Coronary artery (tissue), 2 donors: ENCODE results near the gene RPS2.
A peak's percentile ranks its signal among the peaks of the same experiment; 100 is the strongest.

Source experiments
- DNase-seq: peaks from one replicate; pipeline ENCODE4 v3.0.0-alpha.2; 2017; ENCODE audit warnings: low spot score
- H3K27ac ChIP-seq, 2 donors: fragments of 200-600 bp; sonication (generic); one replicate each; pipeline ENCODE4 v1.5.1; 2016 to 2019
- H3K4me3 ChIP-seq: fragments of 200-600 bp; sonication (generic); 2 replicates; pipeline ENCODE4 v1.5.1; 2016; ENCODE audit warnings: mild to moderate bottlenecking, moderate library complexity
- TF ChIP-seq, protein P1 (sequence below): fragments of 200-600 bp; sonication (generic); IDR thresholded peaks from one replicate; pipeline ENCODE4 v1.5.1; 2019; ENCODE audit warnings: antibody characterized with exemption

The RPS2 gene

DNA sequence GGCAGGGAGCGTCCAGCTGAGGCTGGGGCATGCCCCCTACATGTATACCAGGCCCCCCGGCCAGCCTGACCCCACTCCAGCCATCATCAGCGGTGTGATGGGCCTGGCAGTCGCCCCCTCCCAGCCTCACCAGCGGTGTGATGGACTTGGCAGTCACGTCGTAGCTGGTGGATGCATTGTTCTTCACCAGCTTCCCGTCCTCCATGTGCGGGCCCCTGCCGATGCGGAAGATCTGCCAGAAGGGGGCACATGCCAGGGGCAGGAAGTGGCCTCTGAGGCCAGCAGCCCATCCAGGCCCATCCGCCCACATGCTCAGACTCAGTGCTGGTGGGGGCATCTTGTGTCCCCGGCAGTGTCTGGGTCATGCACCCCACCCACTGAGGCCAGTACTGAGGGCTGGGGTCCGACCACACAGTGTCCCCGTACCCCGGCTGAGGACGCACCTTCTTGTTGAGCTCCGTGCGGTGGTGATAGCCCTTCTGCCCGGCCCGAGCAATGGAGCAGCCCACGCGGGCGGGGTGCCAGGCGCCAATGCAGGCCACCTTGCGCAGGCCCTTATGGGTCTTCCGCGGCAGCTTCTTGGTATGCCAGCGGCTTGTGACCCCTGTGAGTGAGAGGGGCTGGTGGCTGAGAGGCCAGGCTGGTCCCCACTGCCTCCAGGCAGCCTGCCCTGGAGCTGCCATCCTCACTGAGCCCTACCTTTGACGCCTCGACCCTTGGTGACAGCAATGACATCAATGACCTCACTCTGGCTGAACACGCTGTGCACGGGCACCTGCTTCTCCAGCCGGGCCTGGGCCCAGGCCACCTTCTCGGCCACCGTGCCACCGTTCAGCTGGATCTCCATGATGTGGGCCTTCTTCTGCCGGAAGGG is 17.9 kb downstream of the RPS2 start:
- TF ChIP-seq, protein P1, sequence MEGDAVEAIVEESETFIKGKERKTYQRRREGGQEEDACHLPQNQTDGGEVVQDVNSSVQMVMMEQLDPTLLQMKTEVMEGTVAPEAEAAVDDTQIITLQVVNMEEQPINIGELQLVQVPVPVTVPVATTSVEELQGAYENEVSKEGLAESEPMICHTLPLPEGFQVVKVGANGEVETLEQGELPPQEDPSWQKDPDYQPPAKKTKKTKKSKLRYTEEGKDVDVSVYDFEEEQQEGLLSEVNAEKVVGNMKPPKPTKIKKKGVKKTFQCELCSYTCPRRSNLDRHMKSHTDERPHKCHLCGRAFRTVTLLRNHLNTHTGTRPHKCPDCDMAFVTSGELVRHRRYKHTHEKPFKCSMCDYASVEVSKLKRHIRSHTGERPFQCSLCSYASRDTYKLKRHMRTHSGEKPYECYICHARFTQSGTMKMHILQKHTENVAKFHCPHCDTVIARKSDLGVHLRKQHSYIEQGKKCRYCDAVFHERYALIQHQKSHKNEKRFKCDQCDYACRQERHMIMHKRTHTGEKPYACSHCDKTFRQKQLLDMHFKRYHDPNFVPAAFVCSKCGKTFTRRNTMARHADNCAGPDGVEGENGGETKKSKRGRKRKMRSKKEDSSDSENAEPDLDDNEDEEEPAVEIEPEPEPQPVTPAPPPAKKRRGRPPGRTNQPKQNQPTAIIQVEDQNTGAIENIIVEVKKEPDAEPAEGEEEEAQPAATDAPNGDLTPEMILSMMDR: no peak
- no peak overlapping the region for H3K27ac ChIP-seq
- no peak for DNase-seq

DNA sequence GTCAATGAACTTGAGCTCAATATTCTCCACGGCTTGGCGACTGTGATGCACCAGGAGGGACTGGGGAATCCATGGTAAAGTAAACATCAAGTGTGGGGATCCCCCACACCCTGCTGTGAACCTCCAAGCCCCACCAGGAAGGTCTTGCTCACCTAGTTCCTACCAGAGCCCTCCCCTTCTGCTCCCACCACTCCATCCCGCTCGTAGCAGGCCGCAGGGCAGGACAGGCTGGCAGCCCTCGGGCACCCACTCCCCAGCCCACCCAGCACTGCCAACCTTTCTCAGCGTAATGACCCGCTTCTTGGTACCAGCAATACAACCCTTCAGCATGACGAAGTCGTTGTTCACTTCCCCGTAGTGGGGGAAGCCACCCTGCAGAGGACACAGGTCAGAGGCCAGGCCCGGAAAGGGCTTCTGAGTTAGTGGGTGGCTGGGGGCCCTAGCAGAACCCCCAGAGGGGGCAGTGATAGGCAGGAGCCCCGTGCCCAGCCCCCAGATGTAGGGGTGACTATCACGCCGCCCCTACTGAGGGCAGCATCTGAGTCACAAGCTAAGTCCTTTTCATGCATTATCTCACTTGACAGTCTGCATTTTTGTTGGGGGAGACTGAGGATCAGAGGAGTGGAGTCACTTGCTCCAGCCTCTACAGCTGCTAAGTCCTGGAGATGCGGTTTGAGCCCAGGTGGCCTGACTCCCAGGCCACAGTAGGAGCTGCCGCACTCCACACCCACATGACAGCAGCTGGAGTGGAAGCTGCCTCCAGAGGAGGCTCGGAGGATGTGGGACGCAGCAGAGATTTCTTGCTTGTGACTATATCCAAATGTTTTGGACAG is 18.9 kb downstream of the RPS2 start:
- TF ChIP-seq, protein P1: no peak
- Histone ChIP-seq H3K27ac (no peak overlapping the region), H3K4me3 (no peak overlapping the region)
- no peak for DNase-seq

More for the DNA sequence above, 17.9 kb downstream of the RPS2 start:
- H3K4me3 ChIP-seq: no peak overlapping the region

DNA sequence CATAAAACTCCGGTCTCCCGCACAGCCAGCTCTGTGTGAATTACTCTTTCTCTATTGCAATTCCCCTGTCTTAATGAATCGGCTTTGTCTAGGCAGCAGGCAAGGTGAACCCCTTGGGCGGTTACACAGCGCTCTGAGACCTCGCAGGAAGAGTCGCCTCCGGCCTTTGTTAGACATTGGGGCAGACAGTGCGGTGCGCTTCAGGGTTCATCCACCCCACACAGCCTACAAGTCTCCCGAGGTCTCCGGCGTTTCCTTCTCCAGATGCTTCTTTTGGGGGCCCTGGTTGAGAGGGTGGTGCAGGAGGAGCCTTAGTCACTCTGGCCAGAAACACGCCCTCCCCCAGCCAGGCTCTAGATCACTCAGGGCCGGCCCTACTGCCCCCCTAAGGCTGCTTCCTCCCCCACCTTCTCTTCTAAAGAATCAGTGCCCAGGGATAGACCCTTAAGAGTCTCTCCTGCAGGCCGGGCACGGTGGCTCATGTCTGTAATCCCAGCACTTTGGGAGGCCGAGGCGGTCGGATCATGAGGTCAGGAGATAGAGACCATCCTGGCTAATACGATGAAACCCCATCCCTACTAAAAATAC is 19.9 kb downstream of the RPS2 start:
- DNase-seq: no peak
- TF ChIP-seq, protein P1: no peak
- Histone ChIP-seq H3K27ac (no peak overlapping the region), H3K4me3 (no peak overlapping the region)

DNA sequence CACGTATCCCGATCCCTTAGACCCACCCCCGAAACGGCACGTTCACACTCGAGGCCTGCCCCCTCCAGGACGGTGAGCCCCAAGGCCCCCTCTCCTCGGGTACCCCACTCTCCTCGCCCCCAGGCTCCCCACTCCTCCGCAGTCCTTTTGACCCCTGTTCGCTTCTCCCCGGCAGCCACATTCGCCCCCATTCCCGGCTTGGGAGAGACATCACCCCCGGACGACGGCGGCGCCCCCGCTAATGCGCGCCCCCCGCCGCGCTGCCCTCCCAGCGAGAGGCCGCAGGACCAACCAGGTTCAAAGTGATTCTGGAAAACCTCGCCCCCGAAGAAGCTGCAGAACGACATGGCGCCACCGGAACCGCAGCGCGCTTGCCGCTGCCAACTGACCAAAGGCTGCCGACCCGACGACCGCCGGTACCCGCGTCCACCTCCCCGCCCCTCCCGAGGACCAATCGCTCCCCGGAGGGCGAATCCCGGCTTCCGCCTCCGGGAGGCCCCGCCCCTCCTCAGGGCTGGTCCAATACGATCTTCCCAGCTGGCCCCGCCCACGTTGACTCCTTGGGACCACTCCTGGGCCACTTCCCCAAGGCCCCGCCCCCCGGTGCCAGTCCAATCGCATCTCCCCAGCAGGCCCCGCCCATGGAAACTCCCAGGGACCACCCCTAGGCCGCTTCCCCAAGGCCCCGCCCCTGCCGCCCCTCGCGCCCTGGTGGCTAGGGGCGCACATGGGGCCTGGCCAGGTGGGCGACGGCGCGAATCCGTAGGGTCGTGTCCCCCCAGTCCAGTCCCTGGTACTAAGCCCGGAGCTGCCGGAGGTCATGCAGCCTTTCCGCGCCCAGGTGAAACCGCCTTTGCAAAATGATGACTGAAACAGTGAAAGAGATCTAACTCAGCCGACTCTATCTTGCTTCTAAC is 21.6 kb downstream of the RPS2 start, which contains the start of gene MSRB1:
Gene MSRB1 (minus strand): TSS at position 390 of the 917 bp plus-strand sequence. CDS start 43 bp downstream, at position 347.
- TF ChIP-seq, protein P1: no peak
- peak within 1 kb of the TSS; percentile 91 for H3K4me3 ChIP-seq
- H3K27ac ChIP-seq: peak within 1 kb of the TSS; percentile 75 to 88
- DNase-seq: peak; percentile 99

DNA sequence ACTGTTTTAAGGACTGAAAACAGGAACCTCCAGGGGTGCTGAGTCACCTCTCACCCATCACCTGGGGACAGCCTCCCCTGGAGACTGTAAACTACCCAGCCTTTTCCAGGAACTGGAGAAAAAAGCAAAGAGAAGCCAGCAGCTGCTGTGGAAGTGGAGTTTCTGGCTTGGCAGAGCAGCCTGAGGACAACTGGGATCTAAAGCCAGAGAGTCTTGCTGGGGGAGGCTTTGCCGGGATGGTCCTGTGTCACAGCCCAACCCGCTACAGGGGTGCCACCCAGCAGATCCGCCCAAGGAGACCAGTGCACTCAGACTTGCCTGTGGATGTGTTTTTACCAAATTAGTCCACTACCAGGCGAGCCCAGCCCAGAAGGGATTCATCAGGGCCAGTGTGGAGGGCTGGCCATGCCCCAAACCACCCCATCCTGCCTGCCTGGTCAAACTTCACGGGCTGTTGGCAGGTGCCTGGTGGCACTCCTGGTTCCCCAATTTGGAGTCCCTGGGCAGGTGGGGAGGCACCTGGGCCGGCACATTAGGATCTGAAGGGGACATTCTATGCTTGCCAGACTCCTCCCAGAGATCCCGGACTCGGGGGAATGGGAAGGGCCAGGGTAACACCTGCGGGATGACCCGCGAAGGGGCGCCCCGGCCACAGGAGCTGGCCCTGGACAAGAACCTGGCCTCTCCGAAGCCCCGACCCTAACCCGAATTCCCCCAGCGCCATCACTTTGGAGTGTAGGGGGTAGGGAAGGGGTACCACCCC is 22.4 kb downstream of the RPS2 start:
- no peak for DNase-seq
- Histone ChIP-seq H3K27ac (peak overlapping the region; percentile 75 to 88), H3K4me3 (peak overlapping the region; percentile 91)
- TF ChIP-seq, protein P1: no peak
